Thoracic aorta (tissue), 2 donors: ENCODE measurements around the gene MPC1. TPM values are rescaled to one million over a fixed set of nuclear protein-coding genes. Genes with fewer than 3 reads are reported as not detected.

Source experiments
- ATAC-seq: fragments of 150-250 bp; one replicate; pipeline ENCODE4 v1.8.0; 2017; ENCODE audit warnings: low read depth; ENCODE audit not compliant: insufficient number of reproducible peaks, low FRiP score
- DNase-seq: peaks from one replicate; pipeline ENCODE4 v3.0.0-alpha.2; 2020; ENCODE audit warnings: low spot score
- H3K27ac ChIP-seq, 2 donors: fragments of 200-600 bp; sonication (generic); 1 replicate in 1 of 2; 2 replicates in 1 of 2; pipeline ENCODE4 v1.5.1; 2016; ENCODE audit warnings: mild to moderate bottlenecking in 2 of 2, moderate library complexity in 2 of 2
- H3K27me3 ChIP-seq: fragments of 200-600 bp; sonication (generic); replicated peaks from 2 replicates; pipeline ENCODE4 v1.6.0; 2016; ENCODE audit warnings: mild to moderate bottlenecking; ENCODE audit not compliant: insufficient read depth
- H3K36me3 ChIP-seq: fragments of 200-600 bp; sonication (generic); one replicate; pipeline ENCODE4 v1.5.1; 2016
- H3K4me1 ChIP-seq, 2 donors: fragments of 200-600 bp; sonication (generic); 1 replicate in 1 of 2; 2 replicates in 1 of 2; pipeline versions ENCODE4 v1.5.1 to v1.6.0; 2016; ENCODE audit warnings: low read depth in 2 of 2, mild to moderate bottlenecking in 1 of 2; ENCODE audit not compliant: control insufficient read depth in 1 of 2
- H3K4me3 ChIP-seq: fragments of 200-600 bp; sonication (generic); 2 replicates; pipeline ENCODE4 v1.5.1; 2016; ENCODE audit warnings: mild to moderate bottlenecking
- H3K9me3 ChIP-seq: fragments of 200-600 bp; sonication (generic); 2 replicates; pipeline ENCODE4 v1.5.1; 2016
- CTCF ChIP-seq: fragments of 200-600 bp; sonication (generic); IDR thresholded peaks from one replicate; pipeline ENCODE4 v1.5.1; 2019; ENCODE audit warnings: antibody characterized with exemption
- total RNA-seq, 2 donors: library from RNA; depleted of rRNA; stranded (reverse); fragments of >200 nt; gene quantifications; one replicate each; pipeline versions ENCODE4 v1.1.0 to v1.2.3, GENCODE V29; 2016

MPC1 gene
- total RNA-seq, 2 donors from 2014 or later = 43.8 to 56.0 TPM

GRCh38 chr6:166398348-166398747 is 15.6 kb upstream of the MPC1 start:
- no peaks in the 10 kb centered on the region for H3K27me3 ChIP-seq
- DNase-seq = no peak
- TF ChIP-seq CTCF = no peak
- no peaks in the 10 kb centered on the region for H3K4me1 ChIP-seq
- H3K9me3 ChIP-seq = no peaks in the 10 kb centered on the region
- no peak overlapping the region for H3K4me3 ChIP-seq
- ATAC-seq = no peak
- no peaks in the 10 kb centered on the region for H3K36me3 ChIP-seq
- no peak overlapping the region for H3K27ac ChIP-seq

- Histone ChIP-seq H3K36me3 (no peaks in the 10 kb centered on the region), H3K4me1 (no peaks in the 10 kb centered on the region), H3K27ac (no peak overlapping the region), H3K4me3 (no peak overlapping the region), H3K9me3 (no peaks in the 10 kb centered on the region), H3K27me3 (no peaks in the 10 kb centered on the region)
- TF ChIP-seq CTCF = no peak
- DNase-seq (no peak), ATAC-seq (no peak)
Measured at GRCh38 chr6:166397849-166398248, 15.1 kb upstream of the MPC1 start.

- Histone ChIP-seq H3K4me1 (no peaks in the 10 kb centered on the region), H3K36me3 (no peaks in the 10 kb centered on the region), H3K4me3 (no peak overlapping the region), H3K9me3 (no peaks in the 10 kb centered on the region), H3K27ac (no peak overlapping the region), H3K27me3 (no peaks in the 10 kb centered on the region)
- no peak for TF ChIP-seq CTCF
- no peak for DNase-seq
- ATAC-seq = no peak
Measured at GRCh38 chr6:166395778-166396177, 13.0 kb upstream of the MPC1 start.

- ATAC-seq (no peak), DNase-seq (no peak)
- Histone ChIP-seq H3K9me3 (no peaks in the 10 kb centered on the region), H3K27me3 (no peaks in the 10 kb centered on the region), H3K4me3 (no peak overlapping the region), H3K36me3 (no peaks in the 10 kb centered on the region), H3K27ac (no peak overlapping the region), H3K4me1 (no peaks in the 10 kb centered on the region)
- TF ChIP-seq CTCF = no peak
Measured at GRCh38 chr6:166395351-166395750, 12.6 kb upstream of the MPC1 start.

GRCh38 chr6:166394036-166394892 is 11.5 kb upstream of the MPC1 start:
- DNase-seq (no peak), ATAC-seq (no peak)
- no peaks in the 10 kb centered on the region for H3K27me3 ChIP-seq
- no peaks in the 10 kb centered on the region for H3K36me3 ChIP-seq
- no peak overlapping the region for H3K4me3 ChIP-seq
- H3K9me3 ChIP-seq = no peaks in the 10 kb centered on the region
- H3K27ac ChIP-seq = no peak overlapping the region
- H3K4me1 ChIP-seq = no peaks in the 10 kb centered on the region
- TF ChIP-seq CTCF = no peak
